ENCODE measurements around the gene TMEM192.

- TF ChIP-seq EZH2 (IDR thresholded peaks at IDR 0.05; ENCODE audit: borderline replicate concordance, low read length) (no peak), CTCF (conservative IDR thresholded peaks at IDR 0.05 in 1 of 2, IDR thresholded peaks at IDR 0.05 in 1 of 2; ENCODE audit: extremely low read depth in 1 of 2, insufficient read depth in 1 of 2, low read depth in 1 of 2, low read length in 2 of 2) (peak in 1 of 2 donors; percentile 44)
Observed at GRCh38 chr4:165112368-165113121, at the start of gene TMEM192.

Measured in mammary epithelial cell (primary cell).